ENCODE data around the gene MYO7B.

MYO7B gene

DNA sequence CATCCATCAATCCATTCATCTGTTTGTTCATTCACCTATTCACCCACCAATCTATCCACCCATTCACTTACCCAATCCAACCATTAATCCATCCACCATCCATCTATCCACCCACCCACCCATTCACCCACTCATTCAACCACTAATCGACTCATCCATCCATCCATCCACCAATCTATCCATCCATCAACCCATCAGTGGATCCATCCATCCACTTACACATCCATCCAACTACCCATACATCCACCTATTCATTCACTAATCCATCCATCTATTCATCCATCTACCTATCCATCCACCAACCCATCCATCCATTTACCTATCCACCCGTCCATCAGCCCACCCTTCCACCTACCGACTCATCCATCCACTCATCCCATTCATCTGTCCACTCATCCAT lies 11.3 kb downstream of the MYO7B start:
- TF ChIP-seq CTCF (IDR thresholded peaks at IDR 0.05; ENCODE audit: low read depth, low read length, missing control alignments): no peak
- no peak overlapping the region for H3K4me3 ChIP-seq (replicated peaks; ENCODE audit: low read depth, low read length)
- no peak for DNase-seq (ENCODE audit: extremely low read depth, low read depth)

DNA sequence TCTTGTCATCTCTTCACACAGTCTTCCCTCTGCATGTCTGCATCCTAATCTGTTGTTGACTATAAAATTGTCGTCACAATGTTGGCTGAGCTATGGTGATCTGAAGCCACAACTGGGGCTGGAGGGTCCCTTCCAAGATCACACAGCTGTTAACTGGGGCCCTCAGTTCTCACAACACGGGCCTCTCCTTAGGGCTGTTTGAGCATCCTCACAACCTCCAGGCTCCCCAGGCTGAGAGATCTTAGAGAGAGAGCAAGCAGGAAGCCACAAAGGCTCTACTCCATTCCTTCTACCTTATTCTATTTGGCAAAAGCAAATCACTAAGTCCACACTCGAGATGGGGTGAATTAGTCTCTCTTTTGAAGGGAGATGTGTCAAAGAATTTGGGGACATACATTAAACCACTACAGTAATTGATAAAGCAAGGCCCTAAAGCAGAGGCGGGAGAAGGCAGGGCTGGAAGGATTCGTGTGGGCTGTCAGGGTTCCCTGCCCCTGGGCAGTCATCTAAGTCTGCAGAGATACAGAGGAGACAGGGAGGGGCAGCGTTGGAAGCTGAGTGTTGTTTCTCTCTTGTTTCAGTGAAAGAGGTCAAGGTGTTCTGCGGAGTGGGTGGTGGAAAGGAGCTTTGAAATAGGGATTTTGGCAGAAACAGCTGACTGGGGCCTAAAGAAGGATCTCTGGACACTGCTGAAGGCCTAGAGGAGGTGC lies 15.9 kb downstream of the MYO7B start:
- no peak for TF ChIP-seq CTCF (IDR thresholded peaks at IDR 0.05; ENCODE audit: low read depth, low read length, missing control alignments)
- H3K4me3 ChIP-seq (replicated peaks; ENCODE audit: low read depth, low read length): no peak overlapping the region
- DNase-seq (ENCODE audit: extremely low read depth, low read depth): no peak

GRCh38 chr2:127552336-127552735 lies 16.9 kb downstream of the MYO7B start:
- DNase-seq (ENCODE audit: extremely low read depth, low read depth): no peak
- H3K4me3 ChIP-seq (replicated peaks; ENCODE audit: low read depth, low read length): no peak overlapping the region
- no peak for TF ChIP-seq CTCF (IDR thresholded peaks at IDR 0.05; ENCODE audit: low read depth, low read length, missing control alignments)

DNA sequence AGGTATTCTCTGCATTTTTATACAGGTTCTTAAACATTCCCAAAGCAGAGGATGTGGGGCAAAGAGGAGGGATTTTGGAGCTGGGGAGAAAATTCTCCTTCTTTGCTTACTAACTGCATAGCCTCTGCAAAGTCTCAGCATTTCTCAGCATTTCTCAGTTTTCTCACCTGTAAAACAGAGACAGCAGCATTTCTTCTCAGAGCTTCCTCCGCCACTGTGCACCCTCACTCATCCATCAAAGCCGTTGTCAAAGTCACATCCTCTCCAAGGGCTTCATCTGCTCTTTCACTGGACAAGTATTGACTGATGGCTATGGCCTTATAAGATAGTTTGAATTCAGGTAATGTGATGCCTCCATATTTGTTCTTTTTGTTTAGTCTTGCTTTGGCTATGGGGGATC lies 17.4 kb downstream of the MYO7B start:
- TF ChIP-seq CTCF (IDR thresholded peaks at IDR 0.05; ENCODE audit: low read depth, low read length, missing control alignments): no peak
- DNase-seq (ENCODE audit: extremely low read depth, low read depth): no peak

DNA sequence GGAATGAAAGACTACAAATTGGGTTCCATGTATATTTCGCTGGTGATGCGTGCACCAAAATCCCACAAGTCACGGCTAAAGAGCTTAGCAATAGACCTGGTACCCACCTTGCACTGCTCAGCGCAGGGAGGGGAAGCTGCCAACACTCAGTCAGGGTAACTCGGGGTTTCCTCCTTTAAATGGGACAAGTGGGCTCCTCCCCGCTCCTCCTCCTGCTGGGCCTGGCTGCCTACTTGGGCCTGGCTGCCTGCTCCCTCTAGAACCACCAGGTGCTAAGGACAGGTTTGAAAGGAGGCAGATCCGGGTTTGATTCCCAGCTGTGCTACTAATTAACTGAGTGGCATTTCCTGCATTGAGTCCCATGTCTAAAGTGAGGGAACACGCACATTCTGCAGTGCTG lies 23.4 kb downstream of the MYO7B start:
- TF ChIP-seq CTCF (IDR thresholded peaks at IDR 0.05; ENCODE audit: low read depth, low read length, missing control alignments): no peak
- H3K4me3 ChIP-seq (replicated peaks; ENCODE audit: low read depth, low read length): no peak overlapping the region
- no peak for DNase-seq (ENCODE audit: extremely low read depth, low read depth)

More for the DNA sequence above, 17.4 kb downstream of the MYO7B start:
- H3K4me3 ChIP-seq (replicated peaks; ENCODE audit: low read depth, low read length): no peak overlapping the region

GRCh38 chr2:127559454-127559853 lies 24.0 kb downstream of the MYO7B start:
- TF ChIP-seq CTCF (IDR thresholded peaks at IDR 0.05; ENCODE audit: low read depth, low read length, missing control alignments): no peak
- H3K4me3 ChIP-seq (replicated peaks; ENCODE audit: low read depth, low read length): no peak overlapping the region
- DNase-seq (ENCODE audit: extremely low read depth, low read depth): no peak
